Fibroblast of skin of right quadriceps (primary cell): ENCODE results near the gene OR4C45.
"Not testable (repeated sequence)": the region's sequence is repeated elsewhere in the genome, so short reads cannot be mapped to it uniquely, and the experiment has no call there.

Experiments
- DNase-seq: peaks from one replicate; pipeline ENCODE4 v3.0.0-alpha.2; 2013

The OR4C45 gene

DNA sequence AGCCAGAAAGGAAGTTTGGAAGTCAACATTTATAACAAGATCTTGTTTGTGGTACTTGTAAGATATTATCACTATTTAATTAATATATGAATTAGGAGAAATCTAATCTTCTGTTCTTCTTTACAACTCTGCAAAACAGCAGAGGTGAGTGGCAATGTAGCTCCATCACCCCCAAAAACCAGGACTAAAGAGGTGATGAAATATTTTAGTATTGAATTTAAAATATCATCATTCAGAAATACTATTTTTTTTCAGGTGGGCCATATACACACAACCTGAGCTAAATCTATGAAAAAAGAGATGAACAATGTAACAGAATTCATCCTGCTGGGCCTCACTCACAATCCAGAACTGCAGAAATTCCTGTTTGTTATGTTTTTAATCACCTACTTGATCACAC lies at the start of gene OR4C45:
TSS of gene OR4C45 (plus strand) at position 301 of the 400 bp plus-strand sequence.
- no peak for DNase-seq

DNA sequence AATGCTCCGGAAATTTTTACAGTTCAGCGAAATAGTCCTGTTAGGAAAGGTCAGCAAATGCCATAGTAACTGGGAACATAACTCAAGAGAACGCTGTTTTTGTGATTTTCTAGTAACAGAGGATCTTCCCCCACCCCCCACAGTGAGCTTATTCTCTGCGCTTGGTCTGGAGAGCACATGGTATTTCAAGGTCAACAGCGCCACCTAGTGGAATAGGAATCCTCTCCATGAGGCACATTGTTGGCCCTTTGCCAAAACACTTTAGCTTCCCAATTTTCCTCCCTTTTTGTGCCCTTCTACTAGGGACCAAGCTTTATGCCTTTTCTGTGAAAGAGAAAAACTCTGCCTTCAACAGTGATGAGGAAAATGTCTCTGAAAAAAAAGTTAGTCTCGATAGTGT lies 37.1 kb upstream of the OR4C45 start:
- peak; percentile 5 for DNase-seq

DNA sequence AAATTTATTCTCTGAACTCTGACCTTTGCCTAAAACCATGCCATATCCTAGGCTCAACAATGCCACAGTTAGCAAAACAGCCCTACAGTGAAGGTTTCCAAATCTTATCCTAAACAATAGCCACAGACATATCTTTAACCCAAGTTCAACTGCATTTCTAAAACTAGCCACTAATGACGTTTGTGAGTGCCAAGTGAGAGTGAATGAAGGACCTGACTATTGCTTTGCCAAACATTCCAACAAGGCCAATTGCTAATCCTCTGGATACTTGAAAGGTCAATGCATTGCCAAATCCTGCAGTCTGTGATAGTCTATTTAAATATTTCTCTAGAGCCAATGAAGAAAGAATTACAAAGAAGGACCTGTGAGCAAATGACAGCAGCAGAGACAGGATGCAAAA lies 2.5 kb upstream of the OR4C45 start:
- DNase-seq, result no peak

DNA sequence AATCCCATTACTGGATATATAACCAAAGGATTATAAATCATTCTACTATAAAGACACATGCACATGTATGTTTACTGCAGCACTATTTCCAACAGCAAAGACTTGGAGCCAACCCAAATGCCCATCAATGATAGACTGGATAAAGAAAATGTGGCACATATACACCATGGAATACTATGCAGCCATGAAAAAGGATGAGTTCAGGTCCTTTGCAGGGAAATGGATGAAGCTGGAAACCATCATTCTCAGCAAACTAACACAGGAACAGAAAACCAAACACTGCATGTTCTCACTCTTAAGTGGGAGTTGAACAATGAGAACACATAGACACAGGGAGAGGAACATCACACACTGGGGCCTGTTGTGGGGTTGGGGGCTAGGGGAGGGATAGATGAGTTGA lies 3.6 kb downstream of the OR4C45 start:
- not testable (repeated sequence) for DNase-seq

DNA sequence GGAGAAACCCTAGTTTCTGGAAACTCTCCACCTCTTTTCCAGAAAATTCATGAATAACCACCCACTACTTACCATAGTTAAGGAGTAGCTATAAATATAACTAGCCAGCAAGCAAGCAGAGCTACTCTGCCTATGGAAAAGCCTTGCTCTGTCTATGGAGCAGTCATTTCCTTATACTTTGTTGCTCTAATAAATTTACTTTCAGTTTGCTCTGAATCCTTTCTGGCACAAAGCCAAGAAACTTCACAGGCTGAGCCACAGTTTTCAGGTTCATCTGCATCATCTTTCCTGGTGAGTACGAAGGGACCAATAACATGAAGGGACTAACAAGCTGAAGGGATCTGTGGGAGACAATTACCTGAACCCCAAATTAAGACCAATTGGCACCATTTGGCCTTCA lies 4.6 kb downstream of the OR4C45 start:
- DNase-seq, result no peak

DNA sequence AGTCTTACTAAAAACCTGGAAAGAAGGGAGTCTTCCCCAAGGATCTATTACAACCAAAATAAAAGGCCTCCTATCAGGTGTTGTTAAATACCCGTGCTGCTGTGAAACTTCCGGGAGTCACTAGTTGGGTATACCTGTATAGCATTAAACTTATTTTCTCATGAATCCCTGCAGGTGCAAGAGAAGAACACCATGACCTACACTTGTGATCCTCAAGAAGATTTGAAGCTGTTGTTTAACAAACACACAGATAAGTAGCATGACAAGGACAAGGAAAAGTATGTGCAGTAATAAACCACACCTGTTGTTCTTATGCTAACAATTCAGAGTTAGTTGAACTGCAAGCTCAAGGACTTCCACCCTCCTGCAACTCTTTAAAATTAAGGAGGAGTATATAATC lies 12.0 kb downstream of the OR4C45 start:
- no peak for DNase-seq

DNA sequence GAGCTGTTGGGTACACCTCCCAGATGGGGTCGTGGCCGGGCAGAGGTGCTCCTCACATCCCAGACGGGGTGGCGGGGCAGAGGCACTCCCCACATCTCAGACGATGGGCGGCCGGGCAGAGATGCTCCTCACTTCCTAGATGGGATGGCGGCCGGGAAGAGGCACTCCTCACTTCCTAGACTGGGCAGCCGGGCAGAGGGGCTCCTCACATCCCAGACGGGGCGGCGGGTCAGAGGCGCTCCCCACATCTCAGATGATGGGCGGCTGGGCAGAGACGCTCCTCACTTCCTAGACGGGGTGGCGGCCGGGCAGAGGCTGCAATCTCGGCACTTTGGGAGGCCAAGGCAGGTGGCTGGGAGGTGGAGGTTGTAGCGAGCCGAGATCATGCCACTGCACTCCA lies 30.4 kb downstream of the OR4C45 start:
- not testable (repeated sequence) for DNase-seq

DNA sequence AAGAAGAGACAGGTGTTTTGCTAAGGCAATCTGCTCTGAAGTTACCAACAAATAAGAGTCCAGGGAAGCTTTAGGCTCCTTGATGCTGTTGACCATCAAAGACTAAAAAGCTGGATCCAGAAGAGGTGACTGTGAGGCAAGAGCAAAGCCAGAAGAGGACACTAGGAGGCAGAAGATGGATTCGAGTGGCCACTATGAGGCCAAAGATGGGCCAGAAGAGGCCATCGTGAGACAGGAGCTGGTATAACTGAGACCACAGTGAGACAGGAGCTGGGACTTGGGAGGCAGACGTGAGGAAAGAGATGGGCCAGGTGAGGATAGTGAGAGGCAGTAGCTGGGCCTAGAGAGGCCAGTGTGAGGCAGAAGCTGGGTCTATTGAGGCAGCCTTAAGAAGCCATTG lies 37.7 kb downstream of the OR4C45 start:
- no peak for DNase-seq

DNA sequence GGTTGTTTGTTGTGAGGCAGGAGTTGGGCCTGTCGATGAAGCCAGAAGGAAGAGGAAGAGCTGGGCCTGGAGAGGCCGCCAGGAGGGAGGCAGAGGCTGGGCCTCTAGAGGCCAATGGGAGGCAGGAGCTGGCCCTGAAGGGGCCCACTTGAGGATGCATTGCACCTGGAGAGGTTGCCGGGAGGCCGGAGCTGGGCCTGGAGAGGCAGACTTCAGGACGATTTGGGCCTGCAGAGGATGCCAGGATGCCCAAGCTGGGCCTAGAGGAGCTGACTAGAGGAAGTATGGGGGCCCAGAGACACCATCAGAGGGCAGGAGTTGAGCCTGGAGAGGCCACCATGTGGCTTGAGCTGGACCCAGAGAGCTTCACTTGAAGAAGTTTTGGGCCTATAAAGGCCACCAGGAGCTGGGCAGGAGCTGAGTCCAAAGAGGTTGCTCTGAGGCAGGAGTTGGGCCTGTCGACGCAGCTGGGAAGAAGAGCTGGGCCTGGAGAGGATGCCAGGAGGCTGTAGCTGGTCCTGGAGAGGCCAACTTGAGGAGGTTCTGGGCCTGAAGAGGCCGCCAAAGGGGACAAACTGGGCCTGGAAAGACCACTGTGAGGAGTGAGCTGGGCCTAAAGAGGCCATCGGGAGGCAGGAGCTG lies 39.0 kb downstream of the OR4C45 start:
- DNase-seq, result no peak

DNA sequence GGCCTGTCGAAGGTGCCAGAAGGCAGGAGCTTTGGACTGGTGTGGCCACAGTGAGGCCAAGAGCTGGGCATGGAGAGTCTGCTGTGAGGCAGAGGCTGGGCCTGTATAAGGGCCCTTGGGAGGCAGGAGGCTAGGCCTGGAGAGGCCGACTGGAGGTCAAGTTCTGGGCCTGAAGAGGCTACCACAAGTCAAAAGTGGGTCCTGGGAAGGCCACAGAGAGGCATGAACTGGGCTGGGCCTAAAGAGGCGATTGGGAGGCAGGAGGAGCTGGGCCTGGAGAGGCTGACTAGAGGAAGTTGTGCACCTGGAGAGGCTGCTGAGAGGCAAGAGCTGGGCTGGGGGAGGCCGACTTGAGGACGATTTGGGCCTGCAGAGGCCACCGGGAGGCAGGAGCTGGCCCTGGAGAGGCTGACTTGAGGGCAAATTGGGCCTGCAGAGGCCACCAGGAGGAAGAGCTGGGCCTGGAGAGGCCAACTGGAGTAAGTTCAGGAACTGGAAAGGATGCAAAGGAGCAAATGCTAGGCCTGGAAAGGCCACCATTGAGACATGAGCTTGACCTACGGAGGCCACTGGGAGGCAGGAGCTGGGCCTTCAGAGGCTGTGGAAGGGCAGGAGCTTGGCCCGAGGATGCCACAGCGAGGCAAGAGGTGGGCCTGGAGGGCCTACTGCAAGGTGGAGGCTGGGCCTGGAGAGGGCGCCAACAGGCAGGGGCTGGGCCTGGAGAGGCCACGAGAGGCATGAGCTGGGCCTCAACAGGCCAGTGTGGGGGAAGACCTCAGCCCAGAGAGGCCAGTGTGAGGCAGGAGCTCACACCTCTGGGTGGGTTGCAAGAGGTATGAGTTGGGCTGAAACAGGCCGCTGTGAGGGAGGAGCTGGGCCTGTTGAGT lies 39.8 kb downstream of the OR4C45 start:
- DNase-seq, result no peak

DNA sequence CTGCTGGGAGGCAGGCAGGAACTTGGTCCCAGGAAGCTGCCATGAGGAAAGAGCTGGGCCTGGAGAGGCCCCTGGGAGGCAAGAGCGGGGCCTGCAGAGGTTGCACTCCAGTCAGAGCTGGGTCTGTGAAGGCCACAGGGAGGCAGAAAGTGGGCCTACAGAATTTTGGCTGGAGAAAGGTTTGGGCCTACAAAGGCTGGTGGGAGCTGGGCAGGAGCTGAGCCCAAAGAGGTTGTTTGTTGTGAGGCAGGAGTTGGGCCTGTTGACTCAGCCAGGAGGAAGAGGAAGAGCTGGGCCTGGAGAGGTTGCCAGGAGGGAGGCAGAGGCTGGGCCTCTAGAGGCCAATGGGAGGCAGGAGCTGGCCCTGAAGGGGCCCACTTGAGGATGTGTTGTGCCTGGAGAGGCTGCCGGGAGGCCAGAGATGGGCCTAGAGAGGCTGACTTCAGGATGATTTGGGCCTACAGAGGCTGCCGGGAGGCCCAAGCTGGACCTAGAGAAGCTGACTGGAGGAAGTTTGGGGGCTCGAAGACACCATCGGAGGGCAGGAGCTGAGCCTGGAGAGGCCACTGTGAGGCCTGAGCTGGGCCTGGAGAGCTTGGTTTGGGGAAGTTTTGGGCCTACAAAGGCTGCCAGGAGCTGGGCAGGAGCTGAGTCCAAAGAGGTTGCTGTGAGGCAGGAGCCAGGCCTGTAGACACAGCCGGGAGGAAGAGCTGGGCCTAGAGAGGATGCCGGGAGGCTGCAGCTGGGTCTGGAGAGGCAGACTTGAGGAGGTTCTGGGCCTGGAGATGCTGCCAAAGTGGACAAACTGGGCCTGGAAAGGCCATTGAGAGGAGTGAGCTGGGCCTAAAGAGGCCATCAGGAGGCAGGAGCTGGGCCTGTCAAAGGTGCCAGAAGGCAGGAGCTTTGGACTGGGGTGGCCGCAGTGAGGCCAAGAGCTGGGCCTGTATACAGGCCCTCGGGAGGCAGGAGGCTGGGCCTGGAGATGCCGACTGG lies 40.7 kb downstream of the OR4C45 start:
- DNase-seq, result no peak

DNA sequence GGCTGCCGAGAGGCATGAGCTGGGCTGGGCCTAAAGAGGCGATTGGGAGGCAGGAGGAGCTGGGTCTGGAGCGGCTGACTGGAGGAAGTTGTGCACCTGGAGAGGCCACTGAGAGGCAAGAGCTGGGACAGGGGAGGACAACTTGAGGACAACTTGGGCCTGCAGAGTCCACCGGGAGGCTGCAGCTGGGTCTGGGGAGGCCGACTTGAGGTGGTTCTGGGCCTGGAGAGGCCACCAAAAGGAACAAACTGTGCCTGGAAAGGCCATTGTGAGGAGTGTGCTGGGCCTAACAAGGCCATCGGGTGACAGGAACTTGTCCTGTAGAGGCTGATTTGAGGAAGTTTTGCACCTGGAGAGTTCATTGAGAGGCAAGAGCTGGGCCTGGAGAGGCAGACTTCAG lies 41.5 kb downstream of the OR4C45 start:
- DNase-seq, result no peak

DNA sequence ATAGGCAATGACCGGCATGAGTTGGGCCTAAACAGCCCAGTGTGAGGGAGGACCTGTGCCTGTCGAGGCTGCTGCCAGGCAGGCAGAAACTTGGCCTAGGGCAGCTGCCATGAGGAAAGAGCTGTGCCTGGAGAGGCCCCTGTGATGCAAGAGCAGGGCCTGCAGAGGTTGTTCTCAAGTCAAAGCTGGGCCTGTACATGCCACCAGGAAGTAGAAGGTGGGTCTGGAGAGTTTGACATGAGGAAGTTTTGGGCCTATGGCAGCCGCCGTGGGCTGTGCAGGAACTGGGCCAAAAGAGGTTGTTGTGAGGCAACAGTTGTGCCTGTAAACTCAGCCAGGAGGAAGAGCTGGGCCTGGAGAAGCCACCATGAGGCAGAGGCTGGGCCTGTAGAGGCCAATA lies 43.2 kb downstream of the OR4C45 start:
- no peak for DNase-seq

DNA sequence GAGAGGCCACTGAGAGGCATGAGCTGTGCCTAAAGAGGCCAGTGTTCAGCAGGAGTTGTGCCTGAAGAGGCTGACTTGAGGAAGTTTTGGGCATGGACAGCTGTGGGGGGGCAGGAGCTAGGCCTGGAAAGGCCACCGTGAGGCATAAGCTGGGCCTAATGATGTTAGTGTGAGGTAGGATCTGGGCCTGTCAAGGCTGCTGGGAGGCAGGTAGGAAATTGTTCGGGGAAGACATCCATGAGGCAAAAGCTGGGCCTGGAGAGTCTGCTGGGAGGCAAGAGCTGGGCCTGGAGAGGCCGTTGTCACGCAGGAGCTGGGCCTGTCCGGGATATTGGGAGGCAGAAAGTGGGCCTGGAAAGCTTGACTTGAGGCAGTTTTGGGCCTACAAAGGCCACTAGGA lies 44.9 kb downstream of the OR4C45 start:
- no peak for DNase-seq

DNA sequence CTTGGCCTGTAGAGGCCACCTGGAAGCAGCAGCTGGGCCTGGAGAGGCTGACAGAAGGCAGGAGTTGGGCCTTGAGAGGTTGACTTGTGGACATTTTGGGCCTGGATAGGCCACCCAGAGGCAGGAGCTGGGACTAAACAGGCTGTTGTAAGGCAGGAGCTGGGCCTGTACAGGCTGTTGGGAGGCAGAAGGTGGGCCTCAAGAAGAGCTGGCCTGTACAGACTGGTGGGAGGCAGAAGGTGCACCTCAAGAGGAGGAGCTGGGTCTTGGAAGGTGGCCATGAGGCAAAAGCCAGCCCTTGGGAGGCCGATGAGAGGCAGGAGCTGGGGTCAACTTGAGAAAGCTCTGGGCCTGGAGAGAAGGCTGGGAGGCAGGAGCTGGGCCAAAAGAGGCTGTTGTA lies 45.3 kb downstream of the OR4C45 start:
- DNase-seq, result no peak

DNA sequence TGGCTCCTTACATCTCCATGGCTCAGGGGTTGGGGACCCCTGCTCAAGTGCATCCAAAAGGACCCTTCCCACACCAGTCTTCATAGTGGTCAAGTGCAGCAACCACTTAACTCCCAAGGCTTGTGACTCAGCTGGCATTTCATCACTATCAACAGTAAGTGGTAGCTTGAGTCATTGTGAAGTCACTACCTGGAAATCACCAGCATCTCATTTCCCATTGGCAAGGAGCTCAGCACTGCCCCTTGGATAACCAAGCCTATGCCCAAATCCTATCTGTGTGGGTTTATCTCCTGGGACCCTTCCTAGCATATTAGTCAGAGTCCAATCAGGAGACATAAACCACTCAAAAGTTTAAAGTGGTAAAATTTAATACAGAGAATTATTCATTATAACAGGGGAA lies 46.3 kb downstream of the OR4C45 start:
- not testable (repeated sequence) for DNase-seq

DNA sequence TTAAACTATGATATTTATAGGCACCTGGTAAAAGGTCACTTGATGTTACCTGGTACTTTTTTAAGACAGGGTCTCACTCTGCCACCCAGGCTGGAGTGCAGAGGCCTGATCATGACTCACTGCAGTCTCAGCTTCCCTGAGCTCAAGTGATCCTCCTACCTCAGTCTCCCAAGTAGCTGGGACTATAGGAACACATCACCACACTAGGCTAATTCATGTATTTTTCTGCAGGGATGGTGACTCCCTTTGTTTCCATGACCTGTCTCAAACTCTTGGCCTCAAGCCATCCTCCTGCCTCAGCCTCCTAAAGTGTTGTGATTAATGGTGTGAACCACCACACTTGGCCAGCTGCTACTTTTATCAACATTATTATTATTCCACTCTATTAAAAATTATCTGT lies 47.6 kb downstream of the OR4C45 start:
- no peak for DNase-seq
